HG03103 (cell line): ENCODE data around the gene KLF18.
"Not testable (repeated sequence)": the region's sequence is repeated elsewhere in the genome, so short reads cannot be mapped to it uniquely, and the experiment has no call there.

Source experiments
- ATAC-seq: cut with Tn5 transposase; IDR thresholded peaks from one replicate; pipeline ENCODE4 v1.9.1; 2021; ENCODE audit warnings: low read depth; ENCODE audit not compliant: unreplicated experiment

KLF18 gene

GRCh38 chr1:44141531-44141930 lies at the start of gene KLF18:
Gene KLF18, minus strand, starts transcription at chr1:44141631. Its CDS starts 0 bp downstream, at chr1:44141631.
- no peak for ATAC-seq

GRCh38 chr1:44174630-44175029 lies 33.2 kb upstream of the KLF18 start:
- no peak for ATAC-seq

- no peak for ATAC-seq
Observed at GRCh38 chr1:44170281-44170823, 28.9 kb upstream of the KLF18 start.

GRCh38 chr1:44168520-44169098 lies 27.2 kb upstream of the KLF18 start:
- ATAC-seq = no peak

GRCh38 chr1:44161546-44161945 lies 20.1 kb upstream of the KLF18 start:
- no peak for ATAC-seq

- no peak for ATAC-seq
Observed at GRCh38 chr1:44158871-44159270, 17.4 kb upstream of the KLF18 start.

- ATAC-seq = no peak
Observed at GRCh38 chr1:44157903-44158302, 16.5 kb upstream of the KLF18 start.

- ATAC-seq = no peak
Observed at GRCh38 chr1:44154049-44154448, 12.6 kb upstream of the KLF18 start.

- no peak for ATAC-seq
Observed at GRCh38 chr1:44152692-44153091, 11.3 kb upstream of the KLF18 start.

- ATAC-seq = no peak
Observed at GRCh38 chr1:44151808-44152207, 10.4 kb upstream of the KLF18 start.

GRCh38 chr1:44151332-44151731 lies 9.9 kb upstream of the KLF18 start:
- ATAC-seq = no peak

GRCh38 chr1:44147582-44147981 lies 6.2 kb upstream of the KLF18 start:
- no peak for ATAC-seq

- no peak for ATAC-seq
Observed at GRCh38 chr1:44146536-44147361, 5.3 kb upstream of the KLF18 start.

GRCh38 chr1:44144962-44145756 lies 3.7 kb upstream of the KLF18 start:
- ATAC-seq = no peak

GRCh38 chr1:44139565-44139964 lies 1.9 kb downstream of the KLF18 start:
- not testable (repeated sequence) for ATAC-seq

GRCh38 chr1:44138239-44138638 lies 3.2 kb downstream of the KLF18 start:
- no peak for ATAC-seq

GRCh38 chr1:44135886-44136285 lies 5.5 kb downstream of the KLF18 start:
- no peak for ATAC-seq

- ATAC-seq = no peak
Observed at GRCh38 chr1:44134071-44134920, 7.1 kb downstream of the KLF18 start.

GRCh38 chr1:44131411-44131810 lies 10.0 kb downstream of the KLF18 start:
- no peak for ATAC-seq
